Right atrium auricular region (tissue), 2 donors: ENCODE data around the gene MDC1. TPM values are rescaled to one million over a fixed set of nuclear protein-coding genes. Genes with fewer than 3 reads are reported as not detected.

Source experiments
- DNase-seq: peaks from one replicate; pipeline ENCODE4 v3.0.0-alpha.2; 2019; ENCODE audit warnings: low spot score
- H3K27ac ChIP-seq, 2 donors: fragments of 200-600 bp; sonication (generic); 1 replicate in 1 of 2; 2 replicates in 1 of 2; pipeline ENCODE4 v1.5.1; 2016 to 2019
- H3K27me3 ChIP-seq, 2 donors: fragments of 200-600 bp; sonication (generic); one replicate each; pipeline versions ENCODE4 v1.5.1 to v1.6.0; 2017 to 2019
- H3K36me3 ChIP-seq: fragments of 200-600 bp; sonication (generic); one replicate; pipeline ENCODE4 v1.5.1; 2016
- H3K4me1 ChIP-seq, 2 donors: fragments of 200-600 bp; sonication (generic); one replicate each; pipeline versions ENCODE4 v1.5.1 to v1.6.0; 2017 to 2019
- H3K4me3 ChIP-seq, 2 donors: fragments of 200-600 bp; sonication (generic); 1 replicate in 1 of 2; 2 replicates in 1 of 2; pipeline ENCODE4 v1.5.1; 2017 to 2019; ENCODE audit warnings: mild to moderate bottlenecking in 1 of 2, moderate library complexity in 1 of 2
- H3K9me3 ChIP-seq, 2 donors: fragments of 200-600 bp; sonication (generic); one replicate each; pipeline ENCODE4 v1.5.1; 2019
- CTCF ChIP-seq, 2 donors: fragments of 200-600 bp; sonication (generic); IDR thresholded peaks; one replicate each; pipeline ENCODE4 v1.5.1; 2019; ENCODE audit warnings: antibody characterized with exemption in 2 of 2
- total RNA-seq, 2 donors: library from RNA; depleted of rRNA; stranded (reverse); fragments of >200 nt; gene quantifications; one replicate each; pipeline ENCODE4 v1.1.0, GENCODE V29; 2016

The MDC1 gene
- total RNA-seq, 2 donors from 2014 or later: 6.7 to 12.3 TPM

GRCh38 chr6:30730601-30731435 is 13.7 kb upstream of the MDC1 start:
- H3K4me3 ChIP-seq: no peak overlapping the region
- peak overlapping the region in 1 of 2 donors; percentile 18 for H3K27ac ChIP-seq
- no peak for DNase-seq
- H3K4me1 ChIP-seq: peaks cover 0 to 13% of the 10 kb centered on the region in 2 donors
- no peaks in the 10 kb centered on the region for H3K9me3 ChIP-seq
- peak; percentile 63 to 73 for TF ChIP-seq CTCF (IDR thresholded peaks at IDR 0.05)
- peaks cover 94% of the 10 kb centered on the region for H3K36me3 ChIP-seq
- H3K27me3 ChIP-seq: no peaks in the 10 kb centered on the region

GRCh38 chr6:30727920-30728553 is 11.0 kb upstream of the MDC1 start:
- Histone ChIP-seq H3K27me3 (no peaks in the 10 kb centered on the region), H3K36me3 (peaks cover 95% of the 10 kb centered on the region), H3K4me3 (no peak overlapping the region), H3K4me1 (peaks cover 0 to 36% of the 10 kb centered on the region in 2 donors), H3K9me3 (no peaks in the 10 kb centered on the region), H3K27ac (no peak overlapping the region)
- no peak for DNase-seq
- no peak for TF ChIP-seq CTCF (IDR thresholded peaks at IDR 0.05)

GRCh38 chr6:30726506-30727413 is 9.7 kb upstream of the MDC1 start:
- H3K27ac ChIP-seq: no peak overlapping the region
- no peak for DNase-seq
- no peak overlapping the region for H3K4me3 ChIP-seq
- H3K4me1 ChIP-seq: peaks cover 0 to 49% of the 10 kb centered on the region in 2 donors
- H3K9me3 ChIP-seq: no peaks in the 10 kb centered on the region
- peaks cover 92% of the 10 kb centered on the region for H3K36me3 ChIP-seq
- TF ChIP-seq CTCF (IDR thresholded peaks at IDR 0.05): no peak
- no peaks in the 10 kb centered on the region for H3K27me3 ChIP-seq

- no peaks in the 10 kb centered on the region for H3K9me3 ChIP-seq
- H3K36me3 ChIP-seq: peaks cover 86% of the 10 kb centered on the region
- no peaks in the 10 kb centered on the region for H3K27me3 ChIP-seq
- no peak overlapping the region for H3K27ac ChIP-seq
- no peak for DNase-seq
- H3K4me3 ChIP-seq: no peak overlapping the region
- peaks cover 0 to 49% of the 10 kb centered on the region in 2 donors for H3K4me1 ChIP-seq
- no peak for TF ChIP-seq CTCF (IDR thresholded peaks at IDR 0.05)
Measured at GRCh38 chr6:30725713-30726505, 8.8 kb upstream of the MDC1 start.
